Measurements from ENCODE around the gene PRSS50.

Gene PRSS50

DNA sequence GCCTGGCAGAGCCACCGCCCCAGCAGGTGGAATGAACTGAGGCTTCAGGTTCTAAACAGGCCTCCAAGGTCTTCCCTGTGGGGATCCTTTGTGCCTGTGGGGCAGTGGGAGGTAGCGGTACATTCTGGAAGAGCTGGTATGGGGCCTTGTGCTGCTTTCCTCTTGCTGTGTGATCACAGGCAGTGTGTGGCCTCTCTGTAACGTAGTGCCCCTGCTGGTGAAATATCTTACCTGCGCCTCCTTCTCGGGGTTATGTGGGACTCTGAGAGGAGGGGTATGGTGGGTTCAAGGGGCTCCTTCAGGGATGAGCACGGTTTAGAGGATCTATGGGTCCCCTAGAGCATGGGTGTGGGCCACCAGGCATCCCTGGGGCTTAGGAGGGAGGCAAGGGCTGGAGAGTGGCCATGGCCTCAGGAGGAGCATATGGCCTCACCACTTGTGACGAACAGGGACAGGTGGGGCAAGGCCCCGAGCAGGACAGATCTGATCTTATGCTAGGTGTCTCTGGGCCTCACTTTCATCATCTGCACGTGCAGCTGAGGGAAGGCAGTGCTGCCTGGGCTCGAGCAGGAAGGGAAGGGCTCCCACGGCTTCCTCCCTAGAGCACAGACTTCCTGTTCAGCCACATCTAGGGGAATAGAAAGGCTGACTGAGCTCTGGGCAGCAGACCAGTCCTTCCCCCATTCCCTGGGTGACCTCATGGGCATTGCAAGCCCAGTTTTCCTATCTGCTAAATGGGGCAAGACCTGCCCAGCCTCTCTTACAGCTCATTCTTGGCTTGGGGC lies 22.3 kb downstream of the PRSS50 start:
- H3K27ac ChIP-seq = no peak overlapping the region
- TF ChIP-seq CTCF (IDR thresholded peaks at IDR 0.05) (peak; percentile 54), ZFX (IDR thresholded peaks at IDR 0.05; ENCODE audit: borderline replicate concordance) (no peak)

DNA sequence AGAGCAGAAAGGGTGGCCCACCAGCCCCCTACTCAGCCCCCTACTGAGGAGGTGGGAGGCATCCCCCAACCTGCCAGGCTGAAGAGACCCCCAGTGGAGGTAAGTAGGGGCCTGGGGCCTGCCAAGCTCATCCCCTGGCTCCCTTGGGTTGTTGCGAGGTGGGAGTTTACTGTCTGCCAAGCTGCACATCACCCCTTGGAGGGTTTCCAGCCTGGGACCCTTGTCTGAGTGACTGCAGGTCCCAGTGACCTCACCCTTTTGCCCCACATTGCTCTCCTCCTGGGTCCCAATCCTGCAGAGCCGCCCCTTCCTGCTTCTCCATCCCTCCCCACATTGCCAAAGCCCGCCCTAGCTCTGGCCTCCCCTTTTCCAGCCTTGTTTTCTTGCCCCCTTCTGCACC lies 23.1 kb downstream of the PRSS50 start:
- no peak for TF ChIP-seq CTCF (IDR thresholded peaks at IDR 0.05)
- TF ChIP-seq ZFX (IDR thresholded peaks at IDR 0.05; ENCODE audit: borderline replicate concordance) = no peak

GRCh38 chr3:46693892-46694226 lies 23.8 kb downstream of the PRSS50 start:
- no peak for TF ChIP-seq CTCF (IDR thresholded peaks at IDR 0.05)
- no peak for TF ChIP-seq ZFX (IDR thresholded peaks at IDR 0.05; ENCODE audit: borderline replicate concordance)
- no peak overlapping the region for H3K27ac ChIP-seq

More for the DNA sequence above, 23.1 kb downstream of the PRSS50 start:
- no peak overlapping the region for H3K27ac ChIP-seq

- 0 out of 2 replicates have a peak within 1 kb of the TSS, but pooled peaks have one; percentile 26 for H3K27ac ChIP-seq
- TF ChIP-seq CTCF (IDR thresholded peaks at IDR 0.05) = no peak; the same call in 1 of the 2 replicates
- TF ChIP-seq ZFX (IDR thresholded peaks at IDR 0.05; ENCODE audit: borderline replicate concordance) = no peak
These were observed 24.4 kb downstream of the PRSS50 start, which contains the start of gene ALS2CL for GRCh38 chr3:46693038-46693891. Gene ALS2CL (minus strand): TSS chr3:46693679. CDS start chr3:46689440, 4,239 bp downstream.

DNA sequence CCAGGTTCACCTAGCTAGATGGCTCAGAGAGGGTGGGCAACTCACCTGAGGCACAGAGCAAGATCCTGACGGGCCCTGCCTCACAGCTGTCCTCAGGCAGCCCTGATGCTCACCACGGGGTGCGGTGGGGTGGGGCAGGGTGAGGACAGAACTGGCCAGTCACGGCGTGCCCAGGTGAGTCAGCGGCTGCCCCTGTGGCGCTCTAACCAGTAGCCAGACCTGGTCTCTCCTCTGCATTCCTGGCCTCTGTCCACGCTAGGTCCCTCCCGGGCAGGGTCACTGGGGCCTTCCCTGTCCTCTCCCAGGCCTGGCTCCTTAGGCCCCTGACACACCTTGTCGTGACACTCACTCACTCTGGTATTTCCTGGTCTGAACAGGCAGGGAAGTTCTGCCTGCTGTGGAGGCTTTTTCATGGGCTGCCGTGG lies 25.1 kb downstream of the PRSS50 start:
- TF ChIP-seq ZFX (IDR thresholded peaks at IDR 0.05; ENCODE audit: borderline replicate concordance) (no peak), CTCF (IDR thresholded peaks at IDR 0.05) (no peak)
- H3K27ac ChIP-seq = no peak overlapping the region

- TF ChIP-seq ZFX (IDR thresholded peaks at IDR 0.05; ENCODE audit: borderline replicate concordance) (no peak), CTCF (IDR thresholded peaks at IDR 0.05) (no peak)
These were observed 26.9 kb downstream of the PRSS50 start for GRCh38 chr3:46690798-46691197.

More at GRCh38 chr3:46690798-46691197, 26.9 kb downstream of the PRSS50 start:
- no peak overlapping the region for H3K27ac ChIP-seq

Measured in 22Rv1 (cell line).